ENCODE measurements around the gene PRKAG1.

GRCh38 chr12:49036029-49036428 is 17.5 kb upstream of the PRKAG1 start:
- TF ChIP-seq POLR2A (IDR thresholded peaks at IDR 0.05; ENCODE audit: low read depth, low read length), result no peak
- no peak for TF ChIP-seq POLR2AphosphoS5 (IDR thresholded peaks at IDR 0.05; ENCODE audit: low read depth, low read length)
- TF ChIP-seq TAF1 (IDR thresholded peaks at IDR 0.05; ENCODE audit: borderline replicate concordance, low read depth, low read length), result no peak

Data from GM12892 (cell line).